IMR-90 (cell line): Measurements from ENCODE around the gene MICAL3. TPM values are rescaled to one million over a fixed set of nuclear protein-coding genes. Genes with fewer than 3 reads are reported as not detected.
"Not testable (repeated sequence)": the region's sequence is repeated elsewhere in the genome, so short reads cannot be mapped to it uniquely, and the experiment has no call there.

Experiments
- ATAC-seq: fragments of 200-7000 bp; cut with Tn5 transposase; 2 replicates; pipeline ENCODE4 v1.9.1; 2020; ENCODE audit warnings: low read depth, mild to moderate bottlenecking, moderate library complexity
- BruUV-seq: library from RNA; stranded (reverse); fragments of 400-500 nt; replicated peaks from 2 replicates; lab custom pipeline; 2021; lab: Mats Ljungman, UMichigan
- CTCF ChIA-PET: fragments of 300-600 bp; formaldehyde crosslinking; extraction: SDS; loops from one replicate; lab custom pipeline; 2021; ENCODE audit warnings: antibody characterized with exemption; lab: Yijun Ruan, JAX
- POLR2A ChIA-PET: fragments of 300-600 bp; sonication (Branson Sonifier 250); formaldehyde crosslinking; loops from one replicate; lab custom pipeline; 2022; ENCODE audit warnings: antibody characterized with exemption; ENCODE audit not compliant: unreplicated experiment; lab: Charles Lee
- DNase-seq: peaks from one replicate; pipeline ENCODE4 v3.0.0; 2013
- H2AFZ ChIP-seq: replicated peaks from 2 replicates; pipeline ENCODE3; 2013; ENCODE audit warnings: low read length, mild to moderate bottlenecking; ENCODE audit not compliant: poor library complexity
- H2AK5ac ChIP-seq: 2 replicates; pipeline ENCODE4 v1.6.1; 2013; ENCODE audit warnings: low read depth, low read length, inconsistent platforms
- H2AK9ac ChIP-seq: replicated peaks from 2 replicates; pipeline ENCODE3; 2013; ENCODE audit warnings: mild to moderate bottlenecking, low read depth, low read length, moderate library complexity; ENCODE audit not compliant: poor library complexity
- H2BK120ac ChIP-seq: 2 replicates; pipeline ENCODE4 v1.6.1; 2013; ENCODE audit warnings: low read depth, low read length, inconsistent platforms
- H2BK15ac ChIP-seq: 3 replicates; pipeline ENCODE4 v1.6.1; 2013; ENCODE audit warnings: low read depth, low read length, inconsistent platforms
- H2BK20ac ChIP-seq: 2 replicates; pipeline ENCODE4 v1.6.1; 2013; ENCODE audit warnings: low read depth, mild to moderate bottlenecking, inconsistent platforms, low read length, moderate library complexity
- H2BK5ac ChIP-seq: 2 replicates; pipeline ENCODE4 v1.6.1; 2013; ENCODE audit warnings: mild to moderate bottlenecking, low read depth, low read length, inconsistent platforms; ENCODE audit not compliant: poor library complexity, severe bottlenecking
- H3K14ac ChIP-seq: replicated peaks from 2 replicates; pipeline ENCODE4 v1.6.1; 2013; ENCODE audit warnings: low read depth, low read length, inconsistent platforms
- H3K18ac ChIP-seq: 2 replicates; pipeline ENCODE4 v1.6.1; 2013; ENCODE audit warnings: low read depth, low read length, control low read depth
- H3K23ac ChIP-seq: 2 replicates; pipeline ENCODE4 v1.6.1; 2013; ENCODE audit warnings: low read depth, low read length, inconsistent platforms
- H3K27ac ChIP-seq: 2 replicates; pipeline ENCODE4 v1.5.1; 2013; ENCODE audit warnings: mild to moderate bottlenecking, control low read depth, low read length; ENCODE audit not compliant: insufficient read depth
- H3K27me3 ChIP-seq: 2 replicates; pipeline ENCODE4 v1.6.1; 2013; ENCODE audit warnings: low read length; ENCODE audit not compliant: control insufficient read depth, insufficient read depth
- H3K36me3 ChIP-seq: 2 replicates; pipeline ENCODE4 v1.6.1; 2013; ENCODE audit warnings: low read length, mixed read lengths; ENCODE audit not compliant: control insufficient read depth, insufficient read depth
- H3K4ac ChIP-seq: 2 replicates; pipeline ENCODE4 v1.6.1; 2013; ENCODE audit warnings: low read depth, low read length, inconsistent platforms
- H3K4me1 ChIP-seq: 2 replicates; pipeline ENCODE4 v1.6.1; 2013; ENCODE audit warnings: low read length, mixed read lengths; ENCODE audit not compliant: control insufficient read depth, insufficient read depth
- H3K4me2 ChIP-seq: 2 replicates; pipeline ENCODE4 v1.6.1; 2013; ENCODE audit warnings: low read depth, mild to moderate bottlenecking, control low read depth, low read length, moderate library complexity
- H3K4me3 ChIP-seq: 2 replicates; pipeline ENCODE4 v1.5.1; 2013; ENCODE audit warnings: low read depth, mild to moderate bottlenecking, control low read depth, low read length, moderate library complexity; ENCODE audit not compliant: insufficient read depth
- H3K56ac ChIP-seq: 2 replicates; pipeline ENCODE4 v1.6.1; 2013; ENCODE audit warnings: low read length, inconsistent platforms; ENCODE audit not compliant: insufficient read depth; ENCODE audit errors: extremely low read depth
- H3K79me1 ChIP-seq, 2 experiments: 2 replicates each; pipeline ENCODE4 v1.6.1; 2013; ENCODE audit warnings: low read length in 2 of 2, inconsistent platforms in 1 of 2, low read depth in 1 of 2
- H3K9ac ChIP-seq: 2 replicates; pipeline ENCODE4 v1.6.1; 2013; ENCODE audit warnings: low read depth, low read length, control low read depth
- H3K9me1 ChIP-seq: 2 replicates; pipeline ENCODE4 v1.6.1; 2013; ENCODE audit warnings: low read length, inconsistent platforms; ENCODE audit not compliant: insufficient read depth
- H3K9me3 ChIP-seq: 2 replicates; pipeline ENCODE4 v1.6.1; 2013; ENCODE audit warnings: low read length; ENCODE audit not compliant: control insufficient read depth, insufficient read depth
- H4K20me1 ChIP-seq: 2 replicates; pipeline ENCODE4 v1.6.1; 2013; ENCODE audit warnings: low read length, inconsistent platforms; ENCODE audit not compliant: insufficient read depth
- H4K5ac ChIP-seq: 2 replicates; pipeline ENCODE4 v1.6.1; 2013; ENCODE audit warnings: mild to moderate bottlenecking, low read depth, low read length, control low read depth
- H4K8ac ChIP-seq, 2 experiments: 2 replicates each; pipeline ENCODE4 v1.6.1; 2013; ENCODE audit warnings: low read depth in 2 of 2, low read length in 2 of 2, control low read depth in 1 of 2, inconsistent platforms in 1 of 2
- H4K91ac ChIP-seq: 2 replicates; pipeline ENCODE4 v1.6.1; 2013; ENCODE audit warnings: low read depth, low read length, inconsistent platforms; ENCODE audit not compliant: insufficient read depth
- WGBS, 2 experiments: methylation state at CpG; one replicate each; pipeline versions ENCODE4 v1.1.5 to v1.1.7; 2013; ENCODE audit warnings: missing lambda C conversion rate in 2 of 2; ENCODE audit not compliant: insufficient read length in 1 of 2; ENCODE audit errors: extremely low coverage in 2 of 2; 5-methylcytosine and 5-hydroxymethylcytosine counted together
- dilution Hi-C: fragments of 300-500 bp; cut with HindIII; formaldehyde crosslinking; loops from one replicate; pipeline ENCODE4 v1.14.3; 2018; ENCODE audit warnings: low sequenced_read_pairs; ENCODE audit not compliant: unreplicated experiment
- in situ Hi-C: fragments of 300-500 bp; cut with MboI; formaldehyde crosslinking; loops from 3 replicates; pipeline ENCODE4 v1.14.3; 2019; ENCODE audit warnings: low sequenced_read_pairs, inconsistent platforms, mixed read lengths
- intact Hi-C: fragments of 100-400 bp; cut with micrococcal nuclease; formaldehyde crosslinking; loops from 2 replicates; pipeline ENCODE4 v1.10.0; 2022
- polyA plus RNA-seq, 3 experiments: library from polyadenylated mRNA; depleted of rRNA; stranded (reverse); fragments of >200 nt; gene quantifications; 2 replicates each; pipeline ENCODE4 v1.2.3, GENCODE V29; 2012; ENCODE audit warnings: low replicate concordance in 1 of 3
- total RNA-seq: library from RNA; depleted of rRNA; stranded (reverse); fragments of >200 nt; gene quantifications from 2 replicates; pipeline ENCODE4 v1.2.3, GENCODE V29; 2012

Gene MICAL3
- total and polyA plus RNA-seq, 2 of the 4 experiments (the other 2 are of a cell fraction), result 17.6 to 26.8 TPM

- H2AK5ac ChIP-seq, H3K27ac ChIP-seq, H3K4ac ChIP-seq, H4K8ac ChIP-seq, H3K23ac ChIP-seq, H3K4me3 ChIP-seq, BruUV-seq, dilution Hi-C loops, DNase-seq, H2AFZ ChIP-seq, H4K5ac ChIP-seq, H3K9me1 ChIP-seq, CTCF ChIA-PET, H2AK9ac ChIP-seq, H3K36me3 ChIP-seq, intact Hi-C loops, H3K56ac ChIP-seq, H2BK20ac ChIP-seq, H3K14ac ChIP-seq, POLR2A ChIA-PET, H2BK15ac ChIP-seq, H2BK120ac ChIP-seq, H3K27me3 ChIP-seq, H3K18ac ChIP-seq, in situ Hi-C loops, H3K9ac ChIP-seq, H2BK5ac ChIP-seq, ATAC-seq, H4K91ac ChIP-seq, H3K4me2 ChIP-seq, H3K9me3 ChIP-seq, H3K4me1 ChIP-seq: not testable (repeated sequence)
- Histone ChIP-seq H3K79me1 (peaks cover 23 to 42% of the 10 kb centered on the region in 2 experiments), H4K20me1 (peaks cover 37% of the 10 kb centered on the region)
- 95% methylated on average over 3 of the region's 10 CpGs; no CpG with 5 or more reads in 1 of the 2 experiments for WGBS, 2 experiments
These were observed 260.9 kb downstream of the MICAL3 start for GRCh38 chr22:17763442-17763841.
